Testis (tissue), 2 donors: ENCODE data around the gene CACUL1.

Experiments
- CTCF ChIP-seq, 3 experiments: fragments of 450-650 bp in 2 of 3; fragments of 200-600 bp in 1 of 3; sonication (generic) in 1 of 3; IDR thresholded peaks; one replicate each; pipeline ENCODE4 v1.5.1; 2016 to 2019; ENCODE audit warnings: antibody characterized with exemption in 3 of 3, mild to moderate bottlenecking in 2 of 3, moderate library complexity in 1 of 3
- POLR2A ChIP-seq: fragments of 450-650 bp; IDR thresholded peaks from one replicate; pipeline ENCODE4 v1.6.1; 2017; ENCODE audit warnings: antibody characterized with exemption, mild to moderate bottlenecking, moderate library complexity

- TF ChIP-seq CTCF (IDR thresholded peaks at IDR 0.05) (no peak), POLR2A (no peak)
Observed at GRCh38 chr10:118776033-118776432, 21.3 kb upstream of the CACUL1 start.
